Panc1 (cell line): ENCODE data around the gene FTO.

Source experiments
- CTCF ChIP-seq: fragments of 450-650 bp; IDR thresholded peaks from 2 replicates; pipeline ENCODE4 v1.5.1; 2017; ENCODE audit warnings: mild to moderate bottlenecking
- POLR2AphosphoS5 ChIP-seq: IDR thresholded peaks from 2 replicates; pipeline ENCODE4 v1.6.1; 2012; ENCODE audit warnings: mild to moderate bottlenecking, low read depth, low read length, moderate library complexity
- REST ChIP-seq, 2 experiments: IDR thresholded peaks; 2 replicates each; pipeline ENCODE4 v1.6.1; 2011 to 2012; ENCODE audit warnings: low read depth in 2 of 2, control low read depth in 1 of 2, low read length in 1 of 2, mild to moderate bottlenecking in 1 of 2, moderate library complexity in 1 of 2; ENCODE audit not compliant: insufficient read depth in 1 of 2
- SIN3A ChIP-seq: IDR thresholded peaks from 2 replicates; pipeline ENCODE4 v1.6.1; 2012; ENCODE audit warnings: low read depth, mild to moderate bottlenecking, low read length, moderate library complexity, borderline replicate concordance; ENCODE audit not compliant: insufficient read depth
- TCF7L2 ChIP-seq: IDR thresholded peaks from 2 replicates; pipeline ENCODE4 v1.6.1; 2011; ENCODE audit warnings: mild to moderate bottlenecking, low read depth, low read length, inconsistent platforms

GRCh38 chr16:54086791-54087190 is 382.8 kb downstream of the FTO start:
- TF ChIP-seq CTCF, result no peak
- no peak for TF ChIP-seq TCF7L2
- no peak for TF ChIP-seq REST (IDR thresholded peaks at IDR 0.05; ENCODE audit: insufficient read depth in 1 of 2, low read depth in 2 of 2, low read length in 1 of 2)
- TF ChIP-seq POLR2AphosphoS5, result no peak
- no peak for TF ChIP-seq SIN3A
